NCI-H2029 (cell line): ENCODE results near the gene PPFIA3.
"Not testable (repeated sequence)": the region's sequence is repeated elsewhere in the genome, so short reads cannot be mapped to it uniquely, and the experiment has no call there.

Experiments used
- DNase-seq: peaks from one replicate; lab custom pipeline; 2025; lab: John Stamatoyannopoulos, UW

Gene PPFIA3

GRCh38 chr19:49103331-49104085, 15.8 kb upstream of the PPFIA3 start:
- DNase-seq: no peak

GRCh38 chr19:49104229-49104864, 15.0 kb upstream of the PPFIA3 start:
- DNase-seq: no peak

- peak; percentile 34 for DNase-seq
Measured at GRCh38 chr19:49106648-49107135, 12.7 kb upstream of the PPFIA3 start.

GRCh38 chr19:49107625-49108459, 11.5 kb upstream of the PPFIA3 start:
- no peak for DNase-seq

GRCh38 chr19:49109051-49109450, 10.3 kb upstream of the PPFIA3 start:
- no peak for DNase-seq

GRCh38 chr19:49109569-49110233, 9.6 kb upstream of the PPFIA3 start:
- no peak for DNase-seq

- DNase-seq: no peak
Measured at GRCh38 chr19:49110567-49110966, 8.8 kb upstream of the PPFIA3 start.

GRCh38 chr19:49111218-49111998, 7.9 kb upstream of the PPFIA3 start:
- DNase-seq: no peak

- DNase-seq: peak; percentile 61
Measured at GRCh38 chr19:49113762-49114629, 5.3 kb upstream of the PPFIA3 start, which contains the start of gene LIN7B. Gene LIN7B, plus strand, starts transcription at chr19:49114370. Its CDS starts 35 bp downstream, at chr19:49114405.

GRCh38 chr19:49114630-49115363, 4.5 kb upstream of the PPFIA3 start:
- no peak for DNase-seq

- no peak for DNase-seq
Measured at GRCh38 chr19:49116544-49116943, 2.8 kb upstream of the PPFIA3 start.

GRCh38 chr19:49117677-49118564, 1.4 kb upstream of the PPFIA3 start:
- DNase-seq: no peak

GRCh38 chr19:49118565-49119410, 556 bp upstream of the PPFIA3 start, which contains the start of gene C19orf73:
Gene C19orf73, minus strand, starts transcription at chr19:49119143. Its CDS starts 121 bp downstream, at chr19:49119022.
- DNase-seq: peak; percentile 94

GRCh38 chr19:49120325-49120683, 960 bp downstream of the PPFIA3 start:
- no peak for DNase-seq

- no peak for DNase-seq
Measured at GRCh38 chr19:49120868-49121267, 1.5 kb downstream of the PPFIA3 start.

- DNase-seq: not testable (repeated sequence)
Measured at GRCh38 chr19:49121841-49122240, 2.5 kb downstream of the PPFIA3 start.

- DNase-seq: not testable (repeated sequence)
Measured at GRCh38 chr19:49123285-49123684, 3.9 kb downstream of the PPFIA3 start.
